ENCODE measurements around the gene PATJ.

DNA sequence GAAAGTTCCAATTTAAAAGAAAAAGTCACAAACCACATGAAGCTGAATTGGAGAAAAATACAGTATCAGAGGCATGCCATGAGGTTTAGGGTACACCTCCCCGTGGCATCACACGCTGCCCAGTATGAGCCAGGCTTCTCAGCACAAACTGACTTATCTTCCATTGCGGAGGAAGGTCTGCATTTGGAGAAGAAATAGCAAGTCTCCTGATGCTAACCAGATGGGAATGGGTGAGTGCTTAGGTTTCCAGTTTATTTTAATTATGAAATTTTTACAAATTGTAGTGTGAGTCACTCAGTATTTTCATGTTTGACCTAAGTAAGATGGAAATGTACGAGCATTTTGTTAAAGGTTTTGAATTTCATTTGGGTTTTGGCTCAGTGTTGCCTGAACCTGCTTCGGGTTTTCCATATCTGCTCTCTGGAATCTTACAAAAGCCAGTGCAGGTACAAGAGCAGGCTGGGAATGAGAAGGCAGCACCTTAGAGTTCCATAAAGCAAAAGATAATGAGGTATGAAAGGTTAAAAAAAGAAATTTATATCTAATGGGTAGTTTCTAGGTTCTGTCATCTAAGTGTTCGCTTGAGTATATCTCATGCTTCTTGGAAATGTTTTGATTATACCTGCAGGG lies 213.9 kb downstream of the PATJ start:
- TF ChIP-seq, protein P1, sequence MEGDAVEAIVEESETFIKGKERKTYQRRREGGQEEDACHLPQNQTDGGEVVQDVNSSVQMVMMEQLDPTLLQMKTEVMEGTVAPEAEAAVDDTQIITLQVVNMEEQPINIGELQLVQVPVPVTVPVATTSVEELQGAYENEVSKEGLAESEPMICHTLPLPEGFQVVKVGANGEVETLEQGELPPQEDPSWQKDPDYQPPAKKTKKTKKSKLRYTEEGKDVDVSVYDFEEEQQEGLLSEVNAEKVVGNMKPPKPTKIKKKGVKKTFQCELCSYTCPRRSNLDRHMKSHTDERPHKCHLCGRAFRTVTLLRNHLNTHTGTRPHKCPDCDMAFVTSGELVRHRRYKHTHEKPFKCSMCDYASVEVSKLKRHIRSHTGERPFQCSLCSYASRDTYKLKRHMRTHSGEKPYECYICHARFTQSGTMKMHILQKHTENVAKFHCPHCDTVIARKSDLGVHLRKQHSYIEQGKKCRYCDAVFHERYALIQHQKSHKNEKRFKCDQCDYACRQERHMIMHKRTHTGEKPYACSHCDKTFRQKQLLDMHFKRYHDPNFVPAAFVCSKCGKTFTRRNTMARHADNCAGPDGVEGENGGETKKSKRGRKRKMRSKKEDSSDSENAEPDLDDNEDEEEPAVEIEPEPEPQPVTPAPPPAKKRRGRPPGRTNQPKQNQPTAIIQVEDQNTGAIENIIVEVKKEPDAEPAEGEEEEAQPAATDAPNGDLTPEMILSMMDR (conservative IDR thresholded peaks at IDR 0.05; ENCODE audit: low read length) = no peak
- no peak for TF ChIP-seq EZH2phosphoT487 (IDR thresholded peaks at IDR 0.05; ENCODE audit: borderline replicate concordance)

Data from Loucy (cell line).